Measurements from ENCODE around the gene GPR108. TPM values are rescaled to one million over a fixed set of nuclear protein-coding genes. Genes with fewer than 3 reads are reported as not detected.

The GPR108 gene
- total RNA-seq, 1 experiment from 2014 or later = 43.0 TPM

- TF ChIP-seq POLR2AphosphoS5 (IDR thresholded peaks at IDR 0.05; ENCODE audit: low read depth, low read length) (no peak), SIN3A (IDR thresholded peaks at IDR 0.05; ENCODE audit: borderline replicate concordance, insufficient read depth, low read depth, low read length) (no peak), REST (IDR thresholded peaks at IDR 0.05; ENCODE audit: insufficient read depth in 1 of 2, low read depth in 2 of 2, low read length in 1 of 2) (no peak), CTCF (IDR thresholded peaks at IDR 0.05) (no peak), TCF7L2 (IDR thresholded peaks at IDR 0.05; ENCODE audit: low read depth, low read length) (no peak)
- in situ Hi-C loops (cut with HindIII; ENCODE audit: low pct_unique_long_range_greater_than_20kb, low sequenced_read_pairs) = no loop called here
- CTCF ChIA-PET = no interaction called here
- DNase-seq (ENCODE audit: low read depth, low spot score) (no peak), ATAC-seq (no peak; the same call in 1 of the 2 replicates)
- Histone ChIP-seq H3K36me3 (ENCODE audit: control insufficient read depth, insufficient read depth, low read length) (no peaks in the 10 kb centered on the region), H3K27me3 (ENCODE audit: control insufficient read depth, insufficient read depth, low read length) (no peaks in the 10 kb centered on the region), H3K27ac (ENCODE audit: low read length) (no peak overlapping the region), H3K4me3 (ENCODE audit: low read depth in 2 of 2, low read length in 2 of 2) (no peak overlapping the region), H3K4me1 (ENCODE audit: control insufficient read depth, insufficient read depth, low read length) (no peaks in the 10 kb centered on the region), H3K9me3 (ENCODE audit: control insufficient read depth, insufficient read depth, low read depth, low read length) (no peaks in the 10 kb centered on the region)
- POLR2A ChIA-PET = no interaction called here
- no TSS peak for BruUV-seq (replicated peaks)
- intact Hi-C loops (cut with micrococcal nuclease; ENCODE audit: unreplicated experiment) = no loop called here
Observed at GRCh38 chr19:6694147-6694815, 43.1 kb downstream of the GPR108 start.

GRCh38 chr19:6693681-6694080 is 43.7 kb downstream of the GPR108 start:
- no TSS peak for BruUV-seq (replicated peaks)
- intact Hi-C loops (cut with micrococcal nuclease; ENCODE audit: unreplicated experiment) = no loop called here
- CTCF ChIA-PET = no interaction called here

More at GRCh38 chr19:6693681-6694080, 43.7 kb downstream of the GPR108 start:
- Histone ChIP-seq H3K9me3 (ENCODE audit: control insufficient read depth, insufficient read depth, low read depth, low read length) (no peaks in the 10 kb centered on the region), H3K27ac (ENCODE audit: low read length) (no peak overlapping the region), H3K4me3 (ENCODE audit: low read depth in 2 of 2, low read length in 2 of 2) (no peak overlapping the region), H3K27me3 (ENCODE audit: control insufficient read depth, insufficient read depth, low read length) (no peaks in the 10 kb centered on the region), H3K4me1 (ENCODE audit: control insufficient read depth, insufficient read depth, low read length) (no peaks in the 10 kb centered on the region), H3K36me3 (ENCODE audit: control insufficient read depth, insufficient read depth, low read length) (no peaks in the 10 kb centered on the region)
- no peak for TF ChIP-seq TCF7L2 (IDR thresholded peaks at IDR 0.05; ENCODE audit: low read depth, low read length)
- TF ChIP-seq SIN3A (IDR thresholded peaks at IDR 0.05; ENCODE audit: borderline replicate concordance, insufficient read depth, low read depth, low read length) = no peak
- no peak for TF ChIP-seq CTCF (IDR thresholded peaks at IDR 0.05)
- no peak for TF ChIP-seq REST (IDR thresholded peaks at IDR 0.05; ENCODE audit: insufficient read depth in 1 of 2, low read depth in 2 of 2, low read length in 1 of 2)
- no peak for TF ChIP-seq POLR2AphosphoS5 (IDR thresholded peaks at IDR 0.05; ENCODE audit: low read depth, low read length)
- in situ Hi-C loops (cut with HindIII; ENCODE audit: low pct_unique_long_range_greater_than_20kb, low sequenced_read_pairs) = no loop called here
- no peak for ATAC-seq
- POLR2A ChIA-PET = no interaction called here
- DNase-seq (ENCODE audit: low read depth, low spot score) = no peak
